ENCODE results near the gene ELAPOR1. TPM values are rescaled to one million over a fixed set of nuclear protein-coding genes. Genes with fewer than 3 reads are reported as not detected.

The ELAPOR1 gene
- total and polyA plus RNA-seq, 9 of the 15 experiments (the other 6 are each of a cell fraction or from before 2014, with no cell fraction given), result 0.07 to 1.2 (median 0.18) TPM

DNA sequence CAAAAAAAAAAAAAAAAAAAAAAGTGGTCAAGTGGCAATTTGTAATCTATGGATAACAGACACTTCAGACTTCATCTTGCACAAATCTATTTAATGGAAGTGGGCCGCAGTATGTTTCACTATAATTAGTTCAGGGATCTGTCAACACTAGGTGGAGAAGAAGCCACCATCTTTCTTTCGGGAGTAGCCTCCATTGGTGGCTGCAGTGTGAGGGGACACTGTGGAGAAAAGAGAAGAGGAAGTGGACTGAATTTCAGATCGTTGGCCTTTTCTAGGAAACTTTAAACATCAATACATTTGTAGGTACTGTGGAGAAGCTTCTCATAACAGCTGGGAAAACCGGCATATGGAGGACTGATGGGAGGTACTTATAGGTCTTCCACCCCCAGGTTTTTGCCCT lies 8.0 kb upstream of the ELAPOR1 start:
- no peak overlapping the region for H3K4me2 ChIP-seq (ENCODE audit: insufficient read depth, low read length)
- no peaks in the 10 kb centered on the region for H4K20me1 ChIP-seq (replicated peaks; ENCODE audit: control insufficient read depth, insufficient read depth, low read length)
- WGBS (ENCODE audit: insufficient coverage, low coverage, missing lambda C conversion rate), result 11% methylated on average over 4 of the region's 4 CpGs
- no peak overlapping the region for H3K9ac ChIP-seq (ENCODE audit: insufficient read depth in 1 of 2, low read depth in 2 of 2, low read length in 2 of 2)
- no peak overlapping the region for H3K27ac ChIP-seq (ENCODE audit: extremely low read depth, low read depth, low read length)
- peaks cover 16% of the 10 kb centered on the region for H3K79me2 ChIP-seq (ENCODE audit: control insufficient read depth, insufficient read depth, low read length)
- FAIRE-seq (no peak), DNase-seq (ENCODE audit: extremely low read depth in 1 of 4, low spot score in 3 of 4) (no peak), ATAC-seq (0 out of 3 replicates have a peak, but pooled peaks have one; percentile 7)
- in situ Hi-C loops (cut with MboI) (no loop called here), intact Hi-C loops (cut with micrococcal nuclease) (loop anchor here (10.0 kb wide), 1 partner anchor 361 kb away; the partner anchor contains the start of gene STXBP3)
- H3K36me3 ChIP-seq (ENCODE audit: control insufficient read depth, insufficient read depth, low read length), result peaks cover 17% of the 10 kb centered on the region; the same call in 2 of the 3 replicates
- no peaks in the 10 kb centered on the region for H3K9me3 ChIP-seq (replicated peaks; ENCODE audit: control insufficient read depth, insufficient read depth, low read depth, low read length)
- no peaks in the 10 kb centered on the region for H3K9me1 ChIP-seq (ENCODE audit: control insufficient read depth, insufficient read depth, low read length)
- H3K4me1 ChIP-seq (replicated peaks in 1 of 2; ENCODE audit: control insufficient read depth in 2 of 2, insufficient read depth in 2 of 2, low read length in 2 of 2), result peaks cover 6 to 9% of the 10 kb centered on the region in 2 experiments
- H3K4me3 ChIP-seq, result no peak overlapping the region
- ChIA-PET CTCF (ENCODE audit: low intra/inter-chr PET ratio) (no interaction called here), POLR2A (interaction anchor here (0.6 kb wide), 1 partner anchor 220 kb away, joined by 3 read pairs; no protein-coding TSS in a partner anchor)
- H3K27me3 ChIP-seq (ENCODE audit: control insufficient read depth in 2 of 2, insufficient read depth in 2 of 2, low read length in 2 of 2), result no peaks in the 10 kb centered on the region
- H2AFZ ChIP-seq (ENCODE audit: low read depth, low read length), result peak overlapping the region; percentile 35
- BruUV-seq (replicated peaks), result no TSS peak
- TF ChIP-seq MEIS2 (IDR thresholded peaks at IDR 0.05; ENCODE audit: partially characterized antibody), result peak; percentile 80
- TF ChIP-seq, protein P1, sequence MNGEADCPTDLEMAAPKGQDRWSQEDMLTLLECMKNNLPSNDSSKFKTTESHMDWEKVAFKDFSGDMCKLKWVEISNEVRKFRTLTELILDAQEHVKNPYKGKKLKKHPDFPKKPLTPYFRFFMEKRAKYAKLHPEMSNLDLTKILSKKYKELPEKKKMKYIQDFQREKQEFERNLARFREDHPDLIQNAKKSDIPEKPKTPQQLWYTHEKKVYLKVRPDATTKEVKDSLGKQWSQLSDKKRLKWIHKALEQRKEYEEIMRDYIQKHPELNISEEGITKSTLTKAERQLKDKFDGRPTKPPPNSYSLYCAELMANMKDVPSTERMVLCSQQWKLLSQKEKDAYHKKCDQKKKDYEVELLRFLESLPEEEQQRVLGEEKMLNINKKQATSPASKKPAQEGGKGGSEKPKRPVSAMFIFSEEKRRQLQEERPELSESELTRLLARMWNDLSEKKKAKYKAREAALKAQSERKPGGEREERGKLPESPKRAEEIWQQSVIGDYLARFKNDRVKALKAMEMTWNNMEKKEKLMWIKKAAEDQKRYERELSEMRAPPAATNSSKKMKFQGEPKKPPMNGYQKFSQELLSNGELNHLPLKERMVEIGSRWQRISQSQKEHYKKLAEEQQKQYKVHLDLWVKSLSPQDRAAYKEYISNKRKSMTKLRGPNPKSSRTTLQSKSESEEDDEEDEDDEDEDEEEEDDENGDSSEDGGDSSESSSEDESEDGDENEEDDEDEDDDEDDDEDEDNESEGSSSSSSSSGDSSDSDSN (IDR thresholded peaks at IDR 0.05; ENCODE audit: borderline replicate concordance in 1 of 2, low read depth in 2 of 2, low read length in 2 of 2), result no peak
- no peak for TF ChIP-seq RNF219 (CRISPR knock-in tag; IDR thresholded peaks at IDR 0.05)
- TF ChIP-seq MEF2A (IDR thresholded peaks at IDR 0.05; ENCODE audit: control insufficient read depth, low read depth, low read length), result no peak
- TF ChIP-seq, protein P2, sequence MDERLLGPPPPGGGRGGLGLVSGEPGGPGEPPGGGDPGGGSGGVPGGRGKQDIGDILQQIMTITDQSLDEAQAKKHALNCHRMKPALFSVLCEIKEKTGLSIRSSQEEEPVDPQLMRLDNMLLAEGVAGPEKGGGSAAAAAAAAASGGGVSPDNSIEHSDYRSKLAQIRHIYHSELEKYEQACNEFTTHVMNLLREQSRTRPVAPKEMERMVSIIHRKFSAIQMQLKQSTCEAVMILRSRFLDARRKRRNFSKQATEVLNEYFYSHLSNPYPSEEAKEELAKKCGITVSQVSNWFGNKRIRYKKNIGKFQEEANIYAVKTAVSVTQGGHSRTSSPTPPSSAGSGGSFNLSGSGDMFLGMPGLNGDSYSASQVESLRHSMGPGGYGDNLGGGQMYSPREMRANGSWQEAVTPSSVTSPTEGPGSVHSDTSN (CRISPR knock-in tag; IDR thresholded peaks at IDR 0.05; ENCODE audit: low read depth), result no peak
- TF ChIP-seq, protein P2 (tag; conservative IDR thresholded peaks at IDR 0.05; ENCODE audit: low read depth), result peak; percentile 47
- TF ChIP-seq PKNOX1 (IDR thresholded peaks at IDR 0.05), result no peak
- TF ChIP-seq ZNF263 (CRISPR knock-in tag; IDR thresholded peaks at IDR 0.05; ENCODE audit: borderline replicate concordance), result no peak
- TF ChIP-seq, protein P3, sequence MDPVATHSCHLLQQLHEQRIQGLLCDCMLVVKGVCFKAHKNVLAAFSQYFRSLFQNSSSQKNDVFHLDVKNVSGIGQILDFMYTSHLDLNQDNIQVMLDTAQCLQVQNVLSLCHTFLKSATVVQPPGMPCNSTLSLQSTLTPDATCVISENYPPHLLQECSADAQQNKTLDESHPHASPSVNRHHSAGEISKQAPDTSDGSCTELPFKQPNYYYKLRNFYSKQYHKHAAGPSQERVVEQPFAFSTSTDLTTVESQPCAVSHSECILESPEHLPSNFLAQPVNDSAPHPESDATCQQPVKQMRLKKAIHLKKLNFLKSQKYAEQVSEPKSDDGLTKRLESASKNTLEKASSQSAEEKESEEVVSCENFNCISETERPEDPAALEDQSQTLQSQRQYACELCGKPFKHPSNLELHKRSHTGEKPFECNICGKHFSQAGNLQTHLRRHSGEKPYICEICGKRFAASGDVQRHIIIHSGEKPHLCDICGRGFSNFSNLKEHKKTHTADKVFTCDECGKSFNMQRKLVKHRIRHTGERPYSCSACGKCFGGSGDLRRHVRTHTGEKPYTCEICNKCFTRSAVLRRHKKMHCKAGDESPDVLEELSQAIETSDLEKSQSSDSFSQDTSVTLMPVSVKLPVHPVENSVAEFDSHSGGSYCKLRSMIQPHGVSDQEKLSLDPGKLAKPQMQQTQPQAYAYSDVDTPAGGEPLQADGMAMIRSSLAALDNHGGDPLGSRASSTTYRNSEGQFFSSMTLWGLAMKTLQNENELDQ (CRISPR knock-in tag; IDR thresholded peaks at IDR 0.05; ENCODE audit: borderline replicate concordance), result no peak

All from K562 (cell line).